Activated CD4-positive, alpha-beta T cell treated with anti-CD3 and anti-CD28 coated beads, Interleukin-10, Interleukin-2, amounts not matched to agents 100 ng/mL and 50 ng/mL, durations not matched to agents 16 hours and 8 hours (primary cell): ENCODE data around the gene GADL1.

Experiments used
- DNase-seq: peaks from one replicate; pipeline ENCODE4 v3.0.0-alpha.2; 2020

GADL1 gene

GRCh38 chr3:30712991-30713390 is 181.5 kb downstream of the GADL1 start:
- DNase-seq: no peak

GRCh38 chr3:30711867-30712266 is 182.6 kb downstream of the GADL1 start:
- no peak for DNase-seq

- no peak for DNase-seq
These were observed 183.3 kb downstream of the GADL1 start for GRCh38 chr3:30711151-30711550.

GRCh38 chr3:30710017-30710416 is 184.4 kb downstream of the GADL1 start:
- DNase-seq: no peak

GRCh38 chr3:30708472-30708871 is 186.0 kb downstream of the GADL1 start:
- no peak for DNase-seq

GRCh38 chr3:30707825-30708224 is 186.6 kb downstream of the GADL1 start:
- DNase-seq: no peak

- DNase-seq: no peak
These were observed 189.2 kb downstream of the GADL1 start for GRCh38 chr3:30704931-30705890.

GRCh38 chr3:30702828-30703397 is 191.5 kb downstream of the GADL1 start:
- DNase-seq: no peak

GRCh38 chr3:30702038-30702827 is 192.2 kb downstream of the GADL1 start:
- DNase-seq: no peak

GRCh38 chr3:30700702-30701321 is 193.6 kb downstream of the GADL1 start:
- DNase-seq: no peak

GRCh38 chr3:30699927-30700326 is 194.5 kb downstream of the GADL1 start:
- DNase-seq: no peak

GRCh38 chr3:30698549-30698948 is 195.9 kb downstream of the GADL1 start:
- no peak for DNase-seq

- no peak for DNase-seq
These were observed 197.6 kb downstream of the GADL1 start for GRCh38 chr3:30696896-30697295.

- no peak for DNase-seq
These were observed 198.1 kb downstream of the GADL1 start for GRCh38 chr3:30696403-30696819.

GRCh38 chr3:30695302-30696061 is 199.0 kb downstream of the GADL1 start:
- DNase-seq: no peak

- no peak for DNase-seq
These were observed 199.8 kb downstream of the GADL1 start for GRCh38 chr3:30694668-30695067.

GRCh38 chr3:30694148-30694547 is 200.3 kb downstream of the GADL1 start:
- no peak for DNase-seq

- peak; percentile 77 for DNase-seq
These were observed 200.9 kb downstream of the GADL1 start for GRCh38 chr3:30693470-30694120.

GRCh38 chr3:30692498-30693130 is 201.8 kb downstream of the GADL1 start:
- no peak for DNase-seq

- no peak for DNase-seq
These were observed 202.5 kb downstream of the GADL1 start for GRCh38 chr3:30691944-30692343.

- no peak for DNase-seq
These were observed 203.1 kb downstream of the GADL1 start for GRCh38 chr3:30691249-30691880.
